GM10248 (cell line): ENCODE results near the gene NAT10.

Experiments
- CTCF ChIA-PET: fragments of 300-600 bp; sonication (Branson Sonifier 250); formaldehyde crosslinking; extraction: SDS; loops from one replicate; lab custom pipeline; 2021; ENCODE audit warnings: antibody characterized with exemption; lab: Yijun Ruan, JAX
- POLR2A ChIA-PET: fragments of 350-650 bp; sonication (Branson Sonifier 250); formaldehyde crosslinking; extraction: SDS; loops from one replicate; lab custom pipeline; 2020; ENCODE audit warnings: antibody characterized with exemption; lab: Yijun Ruan, JAX
- DNase-seq: peaks from one replicate; pipeline ENCODE4 v3.0.0; 2012; ENCODE audit errors: extremely low spot score
- TF ChIP-seq, protein P1 (sequence below): IDR thresholded peaks from 2 replicates; pipeline ENCODE4 v1.5.1; 2012; ENCODE audit warnings: mild to moderate bottlenecking, low read depth; ENCODE audit errors: extremely low read depth, missing control alignments, control extremely low read depth

Gene NAT10

DNA sequence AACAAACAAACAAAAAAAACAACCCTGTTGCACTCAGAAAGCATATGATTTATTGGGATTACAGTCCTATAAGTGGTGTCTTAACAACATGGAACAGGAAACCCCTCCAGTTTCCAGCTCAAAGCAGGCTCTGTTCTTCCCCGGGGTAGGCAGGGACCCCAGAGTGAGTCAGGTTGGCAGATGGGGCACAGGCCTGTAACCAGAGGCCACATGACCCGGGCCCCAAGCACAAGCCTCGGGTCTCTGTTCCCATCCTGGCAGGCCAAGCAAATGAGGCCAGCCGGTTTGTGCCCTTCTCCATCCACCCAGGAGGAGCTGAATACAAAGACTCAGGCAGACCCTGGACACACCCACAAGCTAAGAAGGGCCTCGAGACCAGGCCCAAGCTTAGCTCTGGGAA is 75.8 kb downstream of the NAT10 start:
- ChIA-PET POLR2A (no interaction called here), CTCF (interaction anchor here (0.9 to 3.8 kb wide), 12 partner anchors 9 to 193 kb away, joined by 3 to 11 read pairs (median 4); partner anchors contain the start of gene ABTB2)
- TF ChIP-seq, protein P1, sequence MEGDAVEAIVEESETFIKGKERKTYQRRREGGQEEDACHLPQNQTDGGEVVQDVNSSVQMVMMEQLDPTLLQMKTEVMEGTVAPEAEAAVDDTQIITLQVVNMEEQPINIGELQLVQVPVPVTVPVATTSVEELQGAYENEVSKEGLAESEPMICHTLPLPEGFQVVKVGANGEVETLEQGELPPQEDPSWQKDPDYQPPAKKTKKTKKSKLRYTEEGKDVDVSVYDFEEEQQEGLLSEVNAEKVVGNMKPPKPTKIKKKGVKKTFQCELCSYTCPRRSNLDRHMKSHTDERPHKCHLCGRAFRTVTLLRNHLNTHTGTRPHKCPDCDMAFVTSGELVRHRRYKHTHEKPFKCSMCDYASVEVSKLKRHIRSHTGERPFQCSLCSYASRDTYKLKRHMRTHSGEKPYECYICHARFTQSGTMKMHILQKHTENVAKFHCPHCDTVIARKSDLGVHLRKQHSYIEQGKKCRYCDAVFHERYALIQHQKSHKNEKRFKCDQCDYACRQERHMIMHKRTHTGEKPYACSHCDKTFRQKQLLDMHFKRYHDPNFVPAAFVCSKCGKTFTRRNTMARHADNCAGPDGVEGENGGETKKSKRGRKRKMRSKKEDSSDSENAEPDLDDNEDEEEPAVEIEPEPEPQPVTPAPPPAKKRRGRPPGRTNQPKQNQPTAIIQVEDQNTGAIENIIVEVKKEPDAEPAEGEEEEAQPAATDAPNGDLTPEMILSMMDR: no peak
- no peak for DNase-seq

DNA sequence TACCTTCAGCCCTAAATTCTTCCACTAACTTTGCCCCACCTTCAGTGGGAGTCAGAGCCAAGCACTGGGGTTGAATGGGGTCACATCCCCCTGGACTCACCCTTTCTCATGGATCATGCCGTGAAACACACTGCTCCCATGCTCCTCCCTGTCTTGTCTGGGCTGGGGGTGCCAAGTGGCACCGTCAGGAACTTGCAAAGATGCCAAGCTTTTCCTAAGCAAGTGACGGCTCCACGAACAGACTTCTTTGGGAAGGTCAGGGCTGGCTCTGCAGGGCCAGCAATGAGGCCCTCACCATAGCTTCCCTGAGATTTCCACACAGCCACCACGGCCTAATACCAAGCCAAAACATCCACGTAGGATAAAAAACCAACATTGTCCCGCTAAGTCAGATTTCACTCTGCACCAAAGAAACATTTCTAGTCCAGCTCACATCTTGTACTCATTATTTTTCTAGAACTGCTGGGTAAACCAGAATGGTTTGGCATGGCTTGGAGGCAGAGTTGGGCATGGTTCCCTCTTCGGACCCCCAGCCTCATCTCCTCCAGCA is 76.5 kb downstream of the NAT10 start:
- ChIA-PET CTCF (interaction anchor here (0.9 to 7.1 kb wide), 14 partner anchors 8 to 177 kb away, joined by 3 to 57 read pairs (median 3); partner anchors contain the start of gene ABTB2), POLR2A (no interaction called here)
- TF ChIP-seq, protein P1: no peak
- DNase-seq: no peak

DNA sequence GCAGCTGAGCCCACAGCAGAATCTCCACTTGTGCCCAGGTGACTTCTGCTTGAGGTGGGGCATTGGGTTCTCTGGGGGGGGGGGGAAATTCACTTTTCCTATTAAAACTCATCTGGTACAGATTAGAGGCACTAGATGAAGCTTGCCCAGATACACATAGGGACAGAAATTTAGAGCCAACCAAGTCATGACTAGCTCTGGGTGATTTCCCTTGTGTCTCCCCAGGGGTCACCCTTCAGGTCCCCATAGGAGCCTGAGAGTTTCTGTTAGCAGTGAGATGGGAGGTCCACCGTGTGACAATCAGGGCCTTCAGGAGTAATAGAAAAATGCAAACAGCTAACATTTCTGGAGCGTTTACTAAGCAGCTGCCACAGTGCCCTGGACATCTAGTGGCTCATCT is 77.0 kb downstream of the NAT10 start:
- TF ChIP-seq, protein P1: no peak
- POLR2A ChIA-PET: interaction anchor here (0.6 kb wide), 1 partner anchor 313 kb away, joined by 5 read pairs; no protein-coding TSS in a partner anchor
- DNase-seq: no peak
- CTCF ChIA-PET: interaction anchor here (1.0 to 7.1 kb wide), 11 partner anchors 8 to 168 kb away, joined by 3 to 57 read pairs (median 3); no protein-coding TSS in a partner anchor

DNA sequence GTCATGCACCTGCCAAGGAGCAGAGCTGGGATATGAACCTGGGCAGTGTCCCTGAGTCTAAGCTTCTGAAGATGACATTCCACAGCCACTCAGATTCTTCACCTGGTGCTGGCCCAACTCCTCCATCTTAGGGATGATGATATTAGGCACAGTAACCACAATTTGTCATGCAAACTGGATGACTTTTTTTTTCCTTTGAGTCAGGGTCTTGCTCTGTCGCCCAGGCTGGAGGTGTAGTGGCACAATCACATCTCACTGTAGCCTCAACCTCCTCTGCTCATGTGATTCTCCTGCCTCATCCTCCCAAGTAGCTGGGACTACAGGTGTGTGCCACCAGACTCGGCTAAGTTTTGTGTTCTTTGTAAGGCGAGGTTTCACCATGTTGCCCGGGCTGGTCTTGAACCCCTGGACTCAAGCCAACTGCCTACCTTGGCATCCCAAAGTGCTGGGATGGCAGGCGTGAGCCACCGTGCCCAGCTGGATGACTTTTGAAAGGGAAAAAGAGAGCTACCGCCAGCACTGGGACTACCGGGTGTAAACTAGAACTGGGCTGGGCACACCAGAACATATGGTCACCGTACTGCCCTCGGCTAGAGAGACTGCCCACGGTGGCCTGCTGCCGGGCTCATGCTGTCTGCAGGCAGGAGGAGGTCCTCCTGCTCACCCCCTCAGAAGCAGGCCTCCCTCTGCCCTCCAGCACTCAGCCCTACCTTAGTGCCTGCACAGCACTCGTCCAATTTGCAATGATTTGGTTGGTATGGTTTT is 77.7 kb downstream of the NAT10 start:
- DNase-seq: no peak
- TF ChIP-seq, protein P1: no peak
- POLR2A ChIA-PET: interaction anchor here (0.6 kb wide), 1 partner anchor 313 kb away, joined by 5 read pairs; no protein-coding TSS in a partner anchor
- CTCF ChIA-PET: interaction anchor here (1.0 to 7.1 kb wide), 9 partner anchors 8 to 167 kb away, joined by 3 to 57 read pairs (median 3); no protein-coding TSS in a partner anchor

DNA sequence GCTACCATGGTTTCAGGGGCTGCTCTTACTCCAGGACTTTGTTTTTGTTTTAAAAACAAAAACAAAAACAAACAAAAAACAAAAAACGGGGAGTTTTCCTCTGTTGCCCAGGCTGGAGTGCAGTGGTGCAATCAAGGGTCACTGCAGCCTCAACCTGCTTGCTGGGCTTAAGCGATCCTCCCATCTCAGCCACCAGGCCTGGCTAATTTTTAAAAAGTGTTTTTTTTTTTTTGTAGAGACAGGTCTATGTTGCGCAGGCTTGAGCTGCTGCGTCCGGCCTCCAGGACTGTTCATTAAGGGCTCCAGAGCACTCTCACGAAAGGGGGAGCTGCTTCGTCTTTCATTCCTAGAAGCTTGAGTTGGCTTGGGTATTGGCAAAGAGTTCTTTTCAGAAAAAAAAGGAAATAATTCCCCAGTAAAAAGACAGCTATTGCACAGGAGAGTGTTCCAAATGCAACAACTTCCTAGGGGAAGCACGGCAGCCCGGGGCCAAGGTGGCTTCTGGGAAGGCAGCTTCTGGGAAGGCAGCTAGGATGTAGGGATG is 78.5 kb downstream of the NAT10 start:
- TF ChIP-seq, protein P1: no peak
- POLR2A ChIA-PET: no interaction called here
- no peak for DNase-seq
- CTCF ChIA-PET: interaction anchor here (1.1 to 7.1 kb wide), 2 partner anchors 10 to 42 kb away, joined by 3 to 57 read pairs; no protein-coding TSS in a partner anchor

DNA sequence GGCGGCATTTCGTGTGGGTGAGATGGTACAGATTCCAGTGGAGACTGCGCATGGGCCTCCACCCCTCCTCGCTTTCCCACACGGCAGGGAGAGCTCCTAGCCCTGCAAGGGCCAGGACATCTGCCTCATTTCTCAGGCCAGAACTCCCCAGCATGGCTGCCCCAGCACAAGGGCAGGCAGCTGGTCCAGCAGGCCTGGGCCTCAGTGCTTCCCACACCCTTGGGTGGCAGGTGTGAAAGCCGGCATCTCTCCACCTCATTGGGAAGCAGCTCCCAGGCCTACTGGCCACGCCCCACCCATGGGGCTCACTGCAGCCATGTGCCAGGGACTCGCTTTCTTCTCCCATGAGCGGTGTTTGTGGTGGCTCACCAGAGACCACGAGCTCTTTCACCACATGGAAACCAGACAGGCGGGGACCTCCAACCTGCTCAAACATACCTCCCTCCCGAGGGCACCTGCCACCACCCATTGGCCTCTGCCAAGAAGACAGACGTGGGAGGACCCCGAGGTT is 79.1 kb downstream of the NAT10 start:
- ChIA-PET POLR2A (no interaction called here), CTCF (interaction anchor here (1.1 to 7.1 kb wide), 3 partner anchors 11 to 55 kb away, joined by 3 to 57 read pairs (median 4); no protein-coding TSS in a partner anchor)
- TF ChIP-seq, protein P1: no peak
- DNase-seq: no peak
